Keratinocyte (primary cell): ENCODE data around the gene LHPP. TPM values are rescaled to one million over a fixed set of nuclear protein-coding genes. Genes with fewer than 3 reads are reported as not detected.

ENCODE experiments used
- DNase-seq: peaks from one replicate; pipeline ENCODE4 v3.0.0-alpha.2; 2011; ENCODE audit warnings: low read depth, missing footprints, low spot score
- FAIRE-seq: peaks from 2 replicates; lab custom pipeline; 2011; peaks lifted over from hg19 to GRCh38; lab: Jason Lieb, UNC
- H2AFZ ChIP-seq: 2 replicates; pipeline ENCODE4 v1.6.0; 2012; ENCODE audit warnings: low read length, control low read depth, inconsistent platforms; ENCODE audit not compliant: control insufficient read depth
- H3K27ac ChIP-seq: 2 replicates; pipeline ENCODE4 v1.5.1; 2011; ENCODE audit warnings: low read length; ENCODE audit not compliant: control insufficient read depth, insufficient read depth
- H3K27me3 ChIP-seq: 3 replicates; pipeline ENCODE4 v1.6.0; 2011; ENCODE audit warnings: low read length; ENCODE audit not compliant: control insufficient read depth, insufficient read depth; ENCODE audit errors: extremely low read depth
- H3K36me3 ChIP-seq, 2 experiments: 2 replicates in 1 of 2; 3 replicates in 1 of 2; pipeline ENCODE4 v1.5.1; 2011; ENCODE audit warnings: low read length in 2 of 2, mild to moderate bottlenecking in 1 of 2; ENCODE audit not compliant: control insufficient read depth in 2 of 2, insufficient read depth in 2 of 2; ENCODE audit errors: extremely low read depth in 1 of 2
- H3K4me1 ChIP-seq: 3 replicates; pipeline ENCODE4 v1.5.1; 2011; ENCODE audit warnings: low read length; ENCODE audit not compliant: control insufficient read depth, insufficient read depth; ENCODE audit errors: extremely low read depth
- H3K4me2 ChIP-seq: 3 replicates; pipeline ENCODE4 v1.6.0; 2011; ENCODE audit warnings: low read depth, low read length; ENCODE audit not compliant: control insufficient read depth, insufficient read depth; ENCODE audit errors: extremely low read depth
- H3K4me3 ChIP-seq, 3 experiments: fragments of 200-600 bp in 1 of 3; sonication (generic) in 1 of 3; 2 replicates in 2 of 3; 3 replicates in 1 of 3; pipeline ENCODE4 v1.5.1; 2011 to 2016; ENCODE audit warnings: low read length in 3 of 3, mild to moderate bottlenecking in 3 of 3, control low read depth in 2 of 3, inconsistent platforms in 1 of 3, low read depth in 1 of 3, mixed read lengths in 1 of 3, mixed run types in 1 of 3, moderate library complexity in 1 of 3; ENCODE audit not compliant: control insufficient read depth in 2 of 3, insufficient read depth in 2 of 3; ENCODE audit errors: extremely low read depth in 1 of 3
- H3K79me2 ChIP-seq: 2 replicates; pipeline ENCODE4 v1.6.0; 2012; ENCODE audit warnings: low read length; ENCODE audit not compliant: control insufficient read depth, insufficient read depth
- H3K9ac ChIP-seq: 3 replicates; pipeline ENCODE4 v1.6.0; 2011; ENCODE audit warnings: low read length; ENCODE audit not compliant: control insufficient read depth, insufficient read depth; ENCODE audit errors: extremely low read depth
- H3K9me1 ChIP-seq: 3 replicates; pipeline ENCODE4 v1.6.0; 2011; ENCODE audit warnings: low read length; ENCODE audit not compliant: control insufficient read depth, insufficient read depth; ENCODE audit errors: extremely low read depth
- H3K9me3 ChIP-seq: 2 replicates; pipeline ENCODE4 v1.5.1; 2012; ENCODE audit warnings: low read depth, low read length; ENCODE audit not compliant: control insufficient read depth
- H4K20me1 ChIP-seq: 3 replicates; pipeline ENCODE4 v1.6.0; 2011; ENCODE audit warnings: low read length; ENCODE audit not compliant: control insufficient read depth, insufficient read depth; ENCODE audit errors: extremely low read depth
- CTCF ChIP-seq, 3 experiments: IDR thresholded peaks in 1 of 3; conservative IDR thresholded peaks in 1 of 3; optimal IDR thresholded peaks in 1 of 3; 2 replicates in 2 of 3; 3 replicates in 1 of 3; pipeline versions ENCODE3 to v1.5.1; 2011; ENCODE audit warnings: low read length in 3 of 3, mild to moderate bottlenecking in 3 of 3, moderate library complexity in 2 of 3, control low read depth in 1 of 3, inconsistent platforms in 1 of 3; ENCODE audit not compliant: insufficient read depth in 2 of 3; ENCODE audit errors: extremely low read depth in 1 of 3
- EZH2 ChIP-seq: IDR thresholded peaks from one replicate; pipeline ENCODE4 v1.6.1; 2012; ENCODE audit warnings: inconsistent platforms, mild to moderate bottlenecking, low read length, moderate library complexity
- dilution Hi-C: fragments of 300-500 bp; cut with MboI; formaldehyde crosslinking; loops from one replicate; pipeline ENCODE4 v1.7.0; 2020; ENCODE audit warnings: low sequenced_read_pairs; ENCODE audit not compliant: extremely low pct_ligation_motif_present
- polyA plus RNA-seq, 5 experiments: library from polyadenylated mRNA; depleted of rRNA in 3 of 5; stranded (reverse) in 3 of 5; stranded (forward) in 1 of 5; unstranded in 1 of 5; fragments of >200 nt; gene quantifications; 1 replicate in 1 of 5; 2 replicates in 3 of 5; 3 replicates in 1 of 5; pipeline versions ENCODE4 v1.2.1 to v1.2.3, GENCODE V29; 2011 to 2012; ENCODE audit warnings: missing spikeins in 2 of 5, low read depth in 1 of 5, low replicate concordance in 1 of 5

Gene LHPP
- polyA plus RNA-seq, 1 donor (not counting 4 experiments of a cell fraction or from before 2014, with no cell fraction given): 13.1 TPM

GRCh38 chr10:124568848-124569622 is 107.4 kb downstream of the LHPP start:
- H3K27ac ChIP-seq: no peak overlapping the region
- FAIRE-seq: no peak

GRCh38 chr10:124569623-124570470 is 108.2 kb downstream of the LHPP start:
- Histone ChIP-seq H3K27me3 (no peaks in the 10 kb centered on the region), H3K4me1 (no peaks in the 10 kb centered on the region), H3K9me3 (no peaks in the 10 kb centered on the region), H3K27ac (no peak overlapping the region), H3K4me2 (no peak overlapping the region), H3K4me3 (no peak overlapping the region), H3K79me2 (no peaks in the 10 kb centered on the region), H4K20me1 (no peaks in the 10 kb centered on the region), H3K36me3 (no peaks in the 10 kb centered on the region), H3K9ac (no peak overlapping the region), H3K9me1 (no peaks in the 10 kb centered on the region), H2AFZ (no peak overlapping the region)
- FAIRE-seq (no peak), DNase-seq (no peak)
- dilution Hi-C loops: no loop called here
- TF ChIP-seq CTCF (optimal IDR thresholded peaks at IDR 0.05 in 1 of 3, IDR thresholded peaks at IDR 0.05 in 1 of 3, conservative IDR thresholded peaks at IDR 0.05 in 1 of 3; ENCODE audit: extremely low read depth in 1 of 3, insufficient read depth in 2 of 3, low read length in 3 of 3) (no peak), EZH2 (no peak)

More at GRCh38 chr10:124568848-124569622, 107.4 kb downstream of the LHPP start:
- H4K20me1 ChIP-seq: no peaks in the 10 kb centered on the region
- no peaks in the 10 kb centered on the region for H3K9me1 ChIP-seq
- H2AFZ ChIP-seq: no peak overlapping the region
- no peaks in the 10 kb centered on the region for H3K9me3 ChIP-seq
- no peak for DNase-seq
- H3K36me3 ChIP-seq: no peaks in the 10 kb centered on the region
- H3K4me1 ChIP-seq: no peaks in the 10 kb centered on the region
- H3K27me3 ChIP-seq: no peaks in the 10 kb centered on the region
- H3K4me3 ChIP-seq: no peak overlapping the region
- H3K79me2 ChIP-seq: no peaks in the 10 kb centered on the region
- dilution Hi-C loops: no loop called here
- no peak overlapping the region for H3K4me2 ChIP-seq
- TF ChIP-seq CTCF (optimal IDR thresholded peaks at IDR 0.05 in 1 of 3, IDR thresholded peaks at IDR 0.05 in 1 of 3, conservative IDR thresholded peaks at IDR 0.05 in 1 of 3; ENCODE audit: extremely low read depth in 1 of 3, insufficient read depth in 2 of 3, low read length in 3 of 3) (no peak), EZH2 (no peak)
- H3K9ac ChIP-seq: no peak overlapping the region
